ENCODE results near the gene AKNA.

DNA sequence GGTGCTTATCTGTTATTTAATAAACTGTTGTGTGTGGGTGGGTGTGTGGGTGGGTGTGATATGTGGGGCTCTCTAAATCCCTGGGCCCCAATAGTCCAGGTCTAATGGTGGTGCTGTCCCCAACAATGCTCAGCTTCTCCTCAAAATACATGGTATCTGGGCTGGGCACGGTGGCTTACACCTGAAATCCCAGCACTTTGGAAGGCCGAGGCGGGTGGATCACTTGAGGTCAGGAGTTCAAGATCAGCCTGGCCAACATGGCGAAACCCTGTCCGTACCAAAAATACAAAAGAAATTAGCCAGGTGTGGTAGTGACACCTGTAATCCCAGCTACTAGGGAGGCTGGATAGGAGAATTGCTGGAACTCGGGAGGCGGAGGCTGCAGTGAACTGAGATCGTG is 69.4 kb downstream of the AKNA start:
- TF ChIP-seq POLR2AphosphoS5 (IDR thresholded peaks at IDR 0.05): no peak
- TF ChIP-seq, protein P1, sequence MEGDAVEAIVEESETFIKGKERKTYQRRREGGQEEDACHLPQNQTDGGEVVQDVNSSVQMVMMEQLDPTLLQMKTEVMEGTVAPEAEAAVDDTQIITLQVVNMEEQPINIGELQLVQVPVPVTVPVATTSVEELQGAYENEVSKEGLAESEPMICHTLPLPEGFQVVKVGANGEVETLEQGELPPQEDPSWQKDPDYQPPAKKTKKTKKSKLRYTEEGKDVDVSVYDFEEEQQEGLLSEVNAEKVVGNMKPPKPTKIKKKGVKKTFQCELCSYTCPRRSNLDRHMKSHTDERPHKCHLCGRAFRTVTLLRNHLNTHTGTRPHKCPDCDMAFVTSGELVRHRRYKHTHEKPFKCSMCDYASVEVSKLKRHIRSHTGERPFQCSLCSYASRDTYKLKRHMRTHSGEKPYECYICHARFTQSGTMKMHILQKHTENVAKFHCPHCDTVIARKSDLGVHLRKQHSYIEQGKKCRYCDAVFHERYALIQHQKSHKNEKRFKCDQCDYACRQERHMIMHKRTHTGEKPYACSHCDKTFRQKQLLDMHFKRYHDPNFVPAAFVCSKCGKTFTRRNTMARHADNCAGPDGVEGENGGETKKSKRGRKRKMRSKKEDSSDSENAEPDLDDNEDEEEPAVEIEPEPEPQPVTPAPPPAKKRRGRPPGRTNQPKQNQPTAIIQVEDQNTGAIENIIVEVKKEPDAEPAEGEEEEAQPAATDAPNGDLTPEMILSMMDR (IDR thresholded peaks at IDR 0.05): no peak
- no peak for TF ChIP-seq EP300 (IDR thresholded peaks at IDR 0.05)
- no peak for TF ChIP-seq POLR2A (IDR thresholded peaks at IDR 0.05)
